ENCODE measurements around the gene SPDYC.

Gene SPDYC, protein sequence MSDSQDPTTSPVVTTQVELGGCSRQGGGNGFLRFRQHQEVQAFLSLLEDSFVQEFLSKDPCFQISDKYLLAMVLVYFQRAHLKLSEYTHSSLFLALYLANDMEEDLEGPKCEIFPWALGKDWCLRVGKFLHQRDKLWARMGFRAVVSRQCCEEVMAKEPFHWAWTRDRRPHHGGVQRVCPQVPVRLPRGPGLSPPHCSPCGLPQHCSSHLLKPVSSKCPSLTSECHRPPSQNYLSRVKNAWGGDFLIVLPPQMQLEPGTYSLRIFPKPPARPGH

DNA sequence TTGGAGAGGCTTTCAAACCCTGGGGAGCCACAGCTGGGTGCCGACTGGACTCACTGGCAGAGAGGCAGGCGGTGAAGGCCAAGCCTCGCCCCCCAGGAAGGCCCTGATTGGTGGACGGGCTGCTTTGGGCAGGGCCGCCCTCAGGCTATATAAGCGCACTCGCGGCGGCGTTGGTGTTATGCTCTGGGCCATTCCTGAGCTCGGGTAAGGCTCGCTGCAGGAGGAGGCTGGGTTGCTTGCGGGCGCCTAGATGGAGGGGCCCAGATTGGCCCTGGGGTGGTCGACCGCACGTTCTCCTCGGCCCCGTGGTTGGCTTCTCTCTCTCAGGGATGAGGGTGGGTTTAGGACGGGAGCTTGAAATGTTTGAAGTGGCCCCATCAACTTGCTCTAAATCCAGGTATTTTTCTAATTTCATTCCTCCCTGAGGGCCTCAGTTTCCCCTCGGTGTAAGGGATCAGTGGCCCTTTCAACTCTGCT, at the start of gene SPDYC:
SPDYC (plus strand) TSS at position 176 of the 477 bp plus-strand sequence. CDS start 1,125 bp downstream, outside the sequence.
- no peak for DNase-seq

DNA sequence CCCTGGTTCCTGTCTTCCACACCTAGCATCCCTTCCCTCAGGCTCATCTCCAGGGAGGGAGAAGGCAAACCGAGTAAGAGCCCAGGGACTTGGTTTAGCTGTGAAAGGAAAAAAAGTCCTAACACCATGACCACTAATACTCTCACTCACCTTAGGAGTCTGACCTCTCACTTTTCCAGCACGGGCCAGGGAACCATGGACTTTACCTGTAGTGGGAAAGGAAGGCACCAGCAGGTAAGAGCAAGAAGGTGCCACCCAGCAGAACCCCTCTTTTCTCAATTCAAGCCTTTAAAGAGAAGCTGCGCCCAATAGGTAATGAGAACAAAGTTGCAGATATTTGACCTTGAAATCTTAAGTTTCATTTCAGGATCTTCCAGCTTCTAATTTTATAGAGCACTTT, 49.2 kb upstream of the SPDYC start:
- no peak for DNase-seq

- no peak for DNase-seq
Observed at GRCh38 chr11:65121447-65121864, 48.6 kb upstream of the SPDYC start.

DNA sequence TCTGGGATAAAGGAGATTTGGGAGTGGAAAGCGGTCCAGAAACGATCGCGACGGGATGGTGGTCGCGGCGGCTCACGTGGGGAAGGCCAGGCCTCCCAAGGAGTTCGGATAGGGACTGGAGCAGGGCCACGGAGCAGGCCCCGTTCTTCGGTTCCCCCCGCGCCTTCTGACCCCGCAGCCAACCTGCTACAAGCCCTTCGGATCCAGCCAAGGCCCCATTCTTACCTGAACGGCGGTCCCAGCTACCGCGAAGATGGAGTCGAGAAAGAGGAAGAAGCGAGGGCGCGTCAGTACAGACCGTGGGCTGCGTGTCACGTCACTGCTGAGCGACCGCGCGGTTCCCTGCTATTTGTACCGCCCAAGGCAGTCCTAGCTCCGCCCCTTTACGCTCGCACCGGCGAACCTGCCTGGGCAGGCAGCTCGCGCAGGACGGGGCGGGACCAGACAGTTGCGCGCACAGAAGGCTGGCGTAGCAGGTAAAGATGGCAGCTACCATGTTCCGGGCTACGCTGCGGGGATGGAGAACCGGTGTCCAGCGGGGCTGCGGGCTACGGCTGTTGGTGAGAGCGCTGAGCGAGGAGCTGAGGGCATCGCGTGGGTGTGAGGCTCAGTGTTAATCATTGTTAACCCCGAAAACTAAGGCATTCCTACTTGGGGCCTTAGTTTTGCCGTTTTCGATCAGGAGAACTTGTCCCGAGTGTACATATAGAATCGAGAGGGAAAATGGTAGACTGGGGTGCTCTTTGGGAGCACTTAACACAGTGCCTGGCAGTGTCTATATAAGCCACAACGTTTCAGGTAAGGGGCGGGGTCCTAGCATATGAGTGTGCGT, 48.0 kb upstream of the SPDYC start, which contains the start of the genes FAU and MRPL49:
FAU (minus strand) TSS at position 270 of the 832 bp plus-strand sequence. CDS start 321 bp downstream, outside the sequence.
MRPL49 (plus strand) TSS at position 457 of the 832 bp plus-strand sequence; CDS start at position 483, 26 bp downstream.
- peak; percentile 97 for DNase-seq

DNA sequence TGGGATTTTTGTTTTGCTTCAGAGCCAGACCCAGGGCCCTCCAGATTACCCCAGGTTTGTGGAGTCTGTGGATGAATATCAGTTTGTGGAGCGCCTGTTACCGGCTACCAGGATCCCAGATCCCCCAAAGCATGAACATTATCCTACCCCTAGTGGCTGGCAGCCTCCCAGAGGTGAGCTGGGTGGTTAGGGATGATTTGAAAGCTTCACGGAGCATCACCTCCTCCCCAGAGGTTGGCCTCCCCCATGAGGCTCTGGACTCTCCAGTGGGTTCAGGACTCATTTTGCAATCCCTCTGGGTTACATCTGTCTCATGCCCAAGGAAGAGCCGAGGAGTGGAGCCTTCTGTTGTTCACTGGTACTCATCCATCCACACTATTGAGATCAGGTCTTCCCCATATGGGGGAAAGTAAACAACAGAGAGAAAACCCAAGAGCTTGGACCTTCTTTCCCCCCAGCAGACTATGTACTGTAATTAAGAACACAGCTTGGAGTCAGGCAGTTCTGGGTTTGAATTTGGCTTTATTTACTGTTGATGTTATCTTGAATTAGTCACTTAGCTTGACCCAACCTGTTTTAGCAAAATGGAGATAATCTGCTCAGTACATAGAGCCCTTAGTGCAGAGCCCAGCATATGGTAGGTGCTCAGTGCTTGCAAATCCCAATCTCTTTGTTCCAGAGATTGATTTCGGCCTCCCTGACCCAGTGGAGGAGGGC, 45.4 kb upstream of the SPDYC start:
- no peak for DNase-seq

DNA sequence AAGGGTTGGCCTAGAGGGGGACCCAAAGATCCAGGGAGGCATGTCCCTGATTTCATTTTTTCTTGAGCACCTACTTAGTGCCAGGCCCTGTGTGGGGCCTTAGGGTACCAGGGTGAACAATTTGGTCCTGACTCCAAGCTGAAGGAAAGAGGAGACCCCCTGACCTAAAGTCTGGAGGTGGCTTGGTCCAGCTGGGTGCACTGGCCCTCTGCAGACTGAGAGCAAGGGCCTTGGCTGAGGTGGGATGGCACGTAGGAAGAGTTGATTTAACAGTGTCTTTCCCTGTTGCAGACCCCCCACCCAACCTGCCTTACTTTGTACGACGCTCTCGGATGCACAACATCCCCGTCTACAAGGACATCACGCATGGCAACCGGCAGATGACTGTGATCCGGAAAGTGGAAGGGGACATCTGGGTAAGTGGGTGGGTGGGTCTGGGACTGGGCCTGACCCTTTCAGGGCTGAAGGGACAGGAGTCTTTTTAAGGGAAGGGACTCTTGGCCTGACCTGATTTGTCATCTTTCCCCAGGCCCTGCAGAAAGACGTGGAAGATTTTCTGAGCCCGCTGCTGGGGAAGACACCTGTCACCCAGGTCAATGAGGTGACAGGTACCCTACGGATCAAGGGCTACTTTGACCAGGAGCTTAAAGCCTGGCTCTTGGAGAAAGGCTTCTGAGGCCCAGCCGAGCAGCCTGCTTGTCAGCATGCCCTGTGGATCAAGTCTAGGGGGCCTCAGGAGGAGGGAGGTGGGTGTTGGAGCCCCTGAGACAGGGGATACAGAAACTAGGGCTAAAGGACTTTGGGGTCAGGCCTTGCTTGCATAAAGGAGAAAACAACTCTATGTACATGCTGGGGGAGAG, 44.6 kb upstream of the SPDYC start:
- no peak for DNase-seq

GRCh38 chr11:65126624-65127274, 43.3 kb upstream of the SPDYC start:
- DNase-seq = no peak

GRCh38 chr11:65127473-65128181, 42.4 kb upstream of the SPDYC start:
- DNase-seq = no peak

GRCh38 chr11:65128182-65129145, 41.6 kb upstream of the SPDYC start:
- DNase-seq = no peak

- DNase-seq = no peak
Observed at GRCh38 chr11:65129649-65130441, 40.2 kb upstream of the SPDYC start.

DNA sequence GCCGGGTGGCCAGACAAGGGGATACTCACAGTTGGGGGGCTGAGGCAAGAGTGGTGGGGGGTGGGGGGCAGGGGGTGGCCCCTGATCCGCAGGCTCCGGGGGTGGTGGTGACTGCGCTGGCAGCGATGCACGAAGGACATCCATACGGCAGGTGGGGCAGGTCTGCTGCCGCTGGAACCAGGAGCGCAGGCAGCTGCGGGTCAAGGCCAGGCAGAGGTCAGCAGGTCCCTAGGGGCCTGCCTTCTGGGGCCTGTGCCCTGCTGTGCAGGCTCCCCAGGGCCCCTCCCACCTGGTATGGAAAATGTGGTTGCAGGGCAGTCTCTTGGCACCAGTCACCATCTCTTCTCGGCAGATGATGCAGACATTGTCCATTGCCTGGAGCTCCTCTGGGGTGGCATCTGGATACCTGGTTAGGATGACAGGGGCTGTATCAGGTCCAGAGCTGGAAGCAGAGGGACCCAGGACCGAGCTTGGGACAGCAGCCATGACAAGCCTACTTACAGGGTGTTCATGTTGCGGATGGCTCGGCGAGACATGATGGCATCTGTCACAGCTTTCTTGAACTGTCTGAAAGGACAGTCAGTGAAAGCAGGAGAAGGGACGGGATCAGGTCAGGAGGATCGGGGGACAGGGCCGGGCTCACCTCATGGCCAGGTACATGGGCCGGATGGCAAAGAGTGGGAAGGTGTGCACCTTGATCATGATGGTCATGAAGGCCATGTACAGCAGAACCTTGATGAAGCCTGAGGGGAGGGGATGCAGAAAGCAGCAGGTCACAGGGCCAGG, 39.2 kb upstream of the SPDYC start:
- DNase-seq = no peak

- no peak for DNase-seq
Observed at GRCh38 chr11:65131417-65131776, 38.6 kb upstream of the SPDYC start.

DNA sequence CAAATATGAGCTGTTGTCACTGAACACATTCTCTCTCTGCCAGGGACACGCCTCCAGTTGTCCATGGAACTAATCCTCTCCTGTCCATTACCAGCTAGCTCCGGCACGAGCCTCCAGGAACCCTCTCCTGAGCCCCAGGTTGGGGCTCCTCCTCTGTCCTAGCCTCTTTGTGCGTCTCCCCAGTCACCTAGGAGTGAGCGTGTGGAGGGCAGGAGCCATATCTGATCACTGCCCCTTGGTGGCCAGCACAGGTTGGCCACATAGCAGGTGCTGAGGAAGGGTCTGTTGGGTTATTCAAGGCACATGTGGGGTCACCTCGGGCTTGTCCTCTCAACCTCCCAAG, 38.2 kb upstream of the SPDYC start:
- DNase-seq = no peak

GRCh38 chr11:65132238-65132987, 37.6 kb upstream of the SPDYC start:
- DNase-seq = no peak

DNA sequence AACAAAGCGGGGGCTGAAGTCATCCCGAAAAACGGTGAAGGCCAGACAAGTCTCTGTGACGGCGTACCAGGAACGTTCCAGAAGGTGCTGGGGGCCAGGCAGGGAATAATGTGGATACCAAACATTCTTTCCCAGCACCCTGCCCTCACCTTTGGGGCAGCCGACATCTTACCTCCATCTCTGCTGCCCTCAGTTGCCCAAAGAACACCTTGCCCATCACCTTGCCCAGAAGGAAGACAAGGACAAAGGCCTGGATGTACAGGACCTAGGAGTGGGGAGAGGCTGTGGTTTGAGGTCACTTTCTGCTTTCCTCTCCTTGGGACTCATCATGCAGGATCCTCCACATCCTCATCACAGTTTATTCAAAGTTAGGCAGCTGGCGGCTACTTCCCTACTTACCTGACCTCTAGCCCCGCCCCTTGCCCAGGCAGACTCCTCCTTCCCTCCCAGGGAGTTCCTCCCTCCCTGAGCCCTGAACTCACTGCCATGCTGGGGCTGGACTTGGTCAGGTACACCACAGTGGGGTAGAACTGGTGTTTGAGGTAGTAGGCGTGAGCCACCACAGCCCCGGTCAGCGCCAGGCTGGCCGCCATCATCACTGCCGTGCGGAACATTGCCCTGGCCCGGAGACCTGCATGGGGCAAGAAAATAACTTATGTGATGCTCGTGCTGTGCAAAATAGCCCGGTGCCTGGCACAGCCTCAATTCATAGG, 36.9 kb upstream of the SPDYC start:
- no peak for DNase-seq

DNA sequence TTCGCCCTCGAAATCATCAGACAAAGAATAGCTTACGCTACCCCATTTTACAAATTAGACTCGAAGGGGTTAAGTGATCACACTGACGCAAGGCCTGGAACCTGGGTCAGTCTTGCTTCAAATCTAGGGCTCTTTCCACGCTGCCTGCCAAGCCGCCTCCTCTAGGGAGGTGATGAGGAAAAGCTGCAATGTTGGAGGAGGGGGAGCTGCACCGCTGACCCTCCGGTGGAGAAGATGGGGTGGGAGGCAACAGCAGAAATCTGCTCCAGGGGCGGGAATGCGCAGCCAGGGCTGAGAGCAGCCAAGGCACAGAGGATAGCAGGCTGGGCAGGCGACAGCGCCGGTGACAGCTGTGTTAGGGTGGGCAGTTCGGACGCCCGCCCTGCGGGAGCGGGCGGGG, 36.3 kb upstream of the SPDYC start:
- no peak for DNase-seq
